Measurements from ENCODE around the gene PRKCE. TPM values are rescaled to one million over a fixed set of nuclear protein-coding genes. Genes with fewer than 3 reads are reported as not detected.

The PRKCE gene
- total and polyA plus RNA-seq, 4 donors = 2.5 to 38.6 (median 5.8) TPM

GRCh38 chr2:45700407-45701013 lies 49.0 kb downstream of the PRKCE start:
- DNase-seq (ENCODE audit: low spot score) = no peak
- H3K4me1 ChIP-seq (ENCODE audit: control insufficient read depth in 4 of 4, insufficient read depth in 4 of 4, low read length in 3 of 4) = peaks cover 4 to 19% (median 13%) of the 10 kb centered on the region in 4 donors
- H3K27me3 ChIP-seq (ENCODE audit: control insufficient read depth in 4 of 4, insufficient read depth in 4 of 4, low read length in 3 of 4) = no peaks in the 10 kb centered on the region
- WGBS = 88% methylated on average over 10 of the region's 10 CpGs
- H3K27ac ChIP-seq (ENCODE audit: low read depth in 1 of 2, low read length in 2 of 2) = no peak overlapping the region
- H3K9ac ChIP-seq (ENCODE audit: low read depth in 1 of 2, low read length in 2 of 2) = no peak overlapping the region
- H3K36me3 ChIP-seq (ENCODE audit: control insufficient read depth in 4 of 4, insufficient read depth in 3 of 4, low read depth in 1 of 4, low read length in 3 of 4) = no peaks in the 10 kb centered on the region
- H3K9me3 ChIP-seq (ENCODE audit: control insufficient read depth in 4 of 4, low read length in 3 of 4) = no peaks in the 10 kb centered on the region
- TF ChIP-seq NR2F2 (IDR thresholded peaks at IDR 0.05) (no peak), YY1 (IDR thresholded peaks at IDR 0.05) (no peak), SP1 (IDR thresholded peaks at IDR 0.05) (no peak), TAF1 (conservative IDR thresholded peaks at IDR 0.05) (no peak), CTCF (IDR thresholded peaks at IDR 0.05; ENCODE audit: low read depth, low read length, missing input control) (no peak), FOXA2 (IDR thresholded peaks at IDR 0.05) (no peak), HNF4G (IDR thresholded peaks at IDR 0.05) (no peak)
- H3K4me3 ChIP-seq (ENCODE audit: low read depth in 1 of 3, low read length in 3 of 3) = no peak overlapping the region

- Histone ChIP-seq H3K4me1 (ENCODE audit: control insufficient read depth in 4 of 4, insufficient read depth in 4 of 4, low read length in 3 of 4) (peaks cover 0 to 18% (median 12%) of the 10 kb centered on the region in 4 donors), H3K4me3 (ENCODE audit: low read depth in 1 of 3, low read length in 3 of 3) (no peak overlapping the region), H3K9ac (ENCODE audit: low read depth in 1 of 2, low read length in 2 of 2) (no peak overlapping the region), H3K27ac (ENCODE audit: low read depth in 1 of 2, low read length in 2 of 2) (no peak overlapping the region), H3K27me3 (ENCODE audit: control insufficient read depth in 4 of 4, insufficient read depth in 4 of 4, low read length in 3 of 4) (no peaks in the 10 kb centered on the region), H3K36me3 (ENCODE audit: control insufficient read depth in 4 of 4, insufficient read depth in 3 of 4, low read depth in 1 of 4, low read length in 3 of 4) (no peaks in the 10 kb centered on the region), H3K9me3 (ENCODE audit: control insufficient read depth in 4 of 4, low read length in 3 of 4) (no peaks in the 10 kb centered on the region)
- no peak for TF ChIP-seq RAD21 (IDR thresholded peaks at IDR 0.05)
- no peak for TF ChIP-seq HNF4G (IDR thresholded peaks at IDR 0.05)
- no peak for TF ChIP-seq FOXA1 (IDR thresholded peaks at IDR 0.05)
- TF ChIP-seq CTCF (IDR thresholded peaks at IDR 0.05; ENCODE audit: low read depth, low read length, missing input control) = no peak
- TF ChIP-seq NR2F2 (IDR thresholded peaks at IDR 0.05) = no peak
- TF ChIP-seq FOXA2 (IDR thresholded peaks at IDR 0.05) = no peak
- TF ChIP-seq ATF3 (IDR thresholded peaks at IDR 0.05) = no peak
- no peak for TF ChIP-seq YY1 (IDR thresholded peaks at IDR 0.05)
- TF ChIP-seq MAX (IDR thresholded peaks at IDR 0.05) = no peak
- TF ChIP-seq HNF4A (conservative IDR thresholded peaks at IDR 0.05) = no peak
- no peak for TF ChIP-seq GABPA (IDR thresholded peaks at IDR 0.05 in 1 of 2, conservative IDR thresholded peaks at IDR 0.05 in 1 of 2)
- no peak for TF ChIP-seq JUND (IDR thresholded peaks at IDR 0.05)
- no peak for TF ChIP-seq TAF1 (conservative IDR thresholded peaks at IDR 0.05)
- no peak for TF ChIP-seq RXRA (IDR thresholded peaks at IDR 0.05)
- no peak for TF ChIP-seq ZBTB33 (IDR thresholded peaks at IDR 0.05)
- DNase-seq (ENCODE audit: low spot score) = no peak
- 61% methylated on average over 5 of the region's 5 CpGs for whole genome bisulfite sequencing
These were observed 53.8 kb downstream of the PRKCE start for GRCh38 chr2:45705233-45705632.

All from liver (tissue), 9 donors.